HEK293T (cell line): ENCODE results near the gene L3MBTL4.

Source experiments
- BHLHE40 ChIP-seq: fragments of 450-650 bp; IDR thresholded peaks from 2 replicates; pipeline ENCODE4 v1.6.1; 2016; ENCODE audit warnings: mild to moderate bottlenecking, moderate library complexity, borderline replicate concordance
- FOXK2 ChIP-seq: fragments of 450-650 bp; IDR thresholded peaks from 2 replicates; pipeline ENCODE4 v1.6.1; 2016; ENCODE audit warnings: mild to moderate bottlenecking
- FOXM1 ChIP-seq: fragments of 450-650 bp; IDR thresholded peaks from 2 replicates; pipeline ENCODE4 v1.6.1; 2017; ENCODE audit warnings: mild to moderate bottlenecking, borderline replicate concordance
- HDGF ChIP-seq: fragments of 450-650 bp; IDR thresholded peaks from 2 replicates; pipeline ENCODE4 v1.6.1; 2017; ENCODE audit warnings: antibody characterized with exemption, borderline replicate concordance
- LEF1 ChIP-seq: fragments of 450-650 bp; IDR thresholded peaks from 2 replicates; pipeline ENCODE4 v1.6.1; 2017; ENCODE audit warnings: mild to moderate bottlenecking, borderline replicate concordance
- PKNOX1 ChIP-seq: fragments of 450-650 bp; IDR thresholded peaks from 2 replicates; pipeline ENCODE4 v1.6.1; 2016
- SP1 ChIP-seq: fragments of 450-650 bp; IDR thresholded peaks from 2 replicates; pipeline ENCODE4 v1.6.1; 2017

GRCh38 chr18:6406075-6406909 lies 8.4 kb downstream of the L3MBTL4 start:
- no peak for TF ChIP-seq SP1
- TF ChIP-seq FOXK2 = no peak
- no peak for TF ChIP-seq LEF1
- TF ChIP-seq FOXM1 = no peak
- TF ChIP-seq HDGF = no peak
- TF ChIP-seq BHLHE40 = no peak
- TF ChIP-seq PKNOX1 = no peak
